ENCODE data around the gene CCS.

Gene CCS

DNA sequence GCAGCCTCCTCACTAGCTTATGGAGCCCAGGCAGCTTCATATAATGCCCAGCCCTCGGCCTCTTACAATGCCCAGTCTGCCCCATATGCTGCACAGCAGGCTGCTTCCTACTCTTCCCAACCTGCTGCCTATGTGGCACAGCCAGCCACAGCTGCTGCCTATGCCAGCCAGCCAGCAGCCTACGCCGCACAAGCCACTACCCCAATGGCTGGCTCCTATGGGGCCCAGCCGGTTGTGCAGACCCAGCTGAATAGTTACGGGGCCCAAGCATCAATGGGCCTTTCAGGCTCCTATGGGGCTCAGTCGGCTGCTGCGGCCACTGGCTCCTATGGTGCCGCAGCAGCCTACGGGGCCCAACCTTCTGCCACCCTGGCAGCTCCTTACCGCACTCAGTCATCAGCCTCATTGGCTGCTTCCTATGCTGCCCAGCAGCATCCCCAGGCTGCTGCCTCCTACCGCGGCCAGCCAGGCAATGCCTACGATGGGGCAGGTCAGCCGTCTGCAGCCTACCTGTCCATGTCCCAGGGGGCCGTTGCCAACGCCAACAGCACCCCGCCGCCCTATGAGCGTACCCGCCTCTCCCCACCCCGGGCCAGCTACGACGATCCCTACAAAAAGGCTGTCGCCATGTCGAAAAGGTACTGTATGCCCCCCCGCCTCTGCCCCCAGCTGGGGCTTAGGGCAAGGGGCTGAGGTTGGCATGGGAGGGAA is 32.2 kb downstream of the CCS start:
- POLR2A ChIA-PET: interaction anchor here (1.3 to 7.0 kb wide), 3 partner anchors 9 to 20 kb away, joined by 3 to 42 read pairs (median 15); partner anchors contain the start of genes RBM14 and RBM4
- Histone ChIP-seq H3K4me3 (ENCODE audit: low read depth, low read length) (no peak overlapping the region), H3K27ac (ENCODE audit: extremely low read depth, low read depth, low read length) (no peak overlapping the region), H3K36me3 (ENCODE audit: control insufficient read depth in 2 of 2, insufficient read depth in 1 of 2, low read length in 2 of 2) (peaks cover 13 to 98% of the 10 kb centered on the region in 2 experiments; a peak in 2 of 3 replicates), H3K9me3 (ENCODE audit: control insufficient read depth, insufficient read depth, low read depth, low read length) (no peaks in the 10 kb centered on the region), H3K4me1 (ENCODE audit: control insufficient read depth, insufficient read depth, low read length) (0 out of 2 replicates have a peak, but pooled peaks cover 3% of the 10 kb centered on the region)
- CTCF ChIA-PET: interaction anchor here (1.7 kb wide), 1 partner anchor 32 kb away, joined by 4 read pairs; the partner anchor contains the start of genes CCDC87 and CCS
- TF ChIP-seq WT1 (tag by site-specific recombination; IDR thresholded peaks at IDR 0.05) (no peak), ZNF239 (tag by site-specific recombination; IDR thresholded peaks at IDR 0.05) (no peak), ZFP69B (tag by site-specific recombination; IDR thresholded peaks at IDR 0.05) (no peak), ZNF558 (tag by site-specific recombination; IDR thresholded peaks at IDR 0.05) (no peak), ZNF221 (tag by site-specific recombination; IDR thresholded peaks at IDR 0.05; ENCODE audit: borderline replicate concordance) (no peak), ZNF76 (tag by site-specific recombination; IDR thresholded peaks at IDR 0.05; ENCODE audit: borderline replicate concordance, low read depth) (no peak), ZSCAN16 (tag by site-specific recombination; IDR thresholded peaks at IDR 0.05) (no peak), ZNF302 (tag by site-specific recombination; IDR thresholded peaks at IDR 0.05; ENCODE audit: low read depth) (no peak)
- TF ChIP-seq, protein P1, sequence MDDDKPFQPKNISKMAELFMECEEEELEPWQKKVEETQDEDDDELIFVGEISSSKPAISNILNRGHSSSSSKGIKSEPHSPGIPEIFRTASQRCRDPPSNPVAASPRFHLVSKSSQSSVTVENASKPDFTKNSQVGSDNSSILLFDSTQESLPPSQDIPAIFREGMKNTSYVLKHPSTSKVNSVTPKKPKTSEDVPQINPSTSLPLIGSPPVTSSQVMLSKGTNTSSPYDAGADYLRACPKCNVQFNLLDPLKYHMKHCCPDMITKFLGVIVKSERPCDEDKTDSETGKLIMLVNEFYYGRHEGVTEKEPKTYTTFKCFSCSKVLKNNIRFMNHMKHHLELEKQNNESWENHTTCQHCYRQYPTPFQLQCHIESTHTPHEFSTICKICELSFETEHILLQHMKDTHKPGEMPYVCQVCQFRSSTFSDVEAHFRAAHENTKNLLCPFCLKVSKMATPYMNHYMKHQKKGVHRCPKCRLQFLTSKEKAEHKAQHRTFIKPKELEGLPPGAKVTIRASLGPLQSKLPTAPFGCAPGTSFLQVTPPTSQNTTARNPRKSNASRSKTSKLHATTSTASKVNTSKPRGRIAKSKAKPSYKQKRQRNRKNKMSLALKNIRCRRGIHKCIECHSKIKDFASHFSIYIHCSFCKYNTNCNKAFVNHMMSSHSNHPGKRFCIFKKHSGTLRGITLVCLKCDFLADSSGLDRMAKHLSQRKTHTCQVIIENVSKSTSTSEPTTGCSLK (tag by site-specific recombination; IDR thresholded peaks at IDR 0.05): no peak
- TF ChIP-seq, protein P2, sequence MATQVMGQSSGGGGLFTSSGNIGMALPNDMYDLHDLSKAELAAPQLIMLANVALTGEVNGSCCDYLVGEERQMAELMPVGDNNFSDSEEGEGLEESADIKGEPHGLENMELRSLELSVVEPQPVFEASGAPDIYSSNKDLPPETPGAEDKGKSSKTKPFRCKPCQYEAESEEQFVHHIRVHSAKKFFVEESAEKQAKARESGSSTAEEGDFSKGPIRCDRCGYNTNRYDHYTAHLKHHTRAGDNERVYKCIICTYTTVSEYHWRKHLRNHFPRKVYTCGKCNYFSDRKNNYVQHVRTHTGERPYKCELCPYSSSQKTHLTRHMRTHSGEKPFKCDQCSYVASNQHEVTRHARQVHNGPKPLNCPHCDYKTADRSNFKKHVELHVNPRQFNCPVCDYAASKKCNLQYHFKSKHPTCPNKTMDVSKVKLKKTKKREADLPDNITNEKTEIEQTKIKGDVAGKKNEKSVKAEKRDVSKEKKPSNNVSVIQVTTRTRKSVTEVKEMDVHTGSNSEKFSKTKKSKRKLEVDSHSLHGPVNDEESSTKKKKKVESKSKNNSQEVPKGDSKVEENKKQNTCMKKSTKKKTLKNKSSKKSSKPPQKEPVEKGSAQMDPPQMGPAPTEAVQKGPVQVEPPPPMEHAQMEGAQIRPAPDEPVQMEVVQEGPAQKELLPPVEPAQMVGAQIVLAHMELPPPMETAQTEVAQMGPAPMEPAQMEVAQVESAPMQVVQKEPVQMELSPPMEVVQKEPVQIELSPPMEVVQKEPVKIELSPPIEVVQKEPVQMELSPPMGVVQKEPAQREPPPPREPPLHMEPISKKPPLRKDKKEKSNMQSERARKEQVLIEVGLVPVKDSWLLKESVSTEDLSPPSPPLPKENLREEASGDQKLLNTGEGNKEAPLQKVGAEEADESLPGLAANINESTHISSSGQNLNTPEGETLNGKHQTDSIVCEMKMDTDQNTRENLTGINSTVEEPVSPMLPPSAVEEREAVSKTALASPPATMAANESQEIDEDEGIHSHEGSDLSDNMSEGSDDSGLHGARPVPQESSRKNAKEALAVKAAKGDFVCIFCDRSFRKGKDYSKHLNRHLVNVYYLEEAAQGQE (tag by site-specific recombination; IDR thresholded peaks at IDR 0.05): no peak
- TF ChIP-seq, protein P3, sequence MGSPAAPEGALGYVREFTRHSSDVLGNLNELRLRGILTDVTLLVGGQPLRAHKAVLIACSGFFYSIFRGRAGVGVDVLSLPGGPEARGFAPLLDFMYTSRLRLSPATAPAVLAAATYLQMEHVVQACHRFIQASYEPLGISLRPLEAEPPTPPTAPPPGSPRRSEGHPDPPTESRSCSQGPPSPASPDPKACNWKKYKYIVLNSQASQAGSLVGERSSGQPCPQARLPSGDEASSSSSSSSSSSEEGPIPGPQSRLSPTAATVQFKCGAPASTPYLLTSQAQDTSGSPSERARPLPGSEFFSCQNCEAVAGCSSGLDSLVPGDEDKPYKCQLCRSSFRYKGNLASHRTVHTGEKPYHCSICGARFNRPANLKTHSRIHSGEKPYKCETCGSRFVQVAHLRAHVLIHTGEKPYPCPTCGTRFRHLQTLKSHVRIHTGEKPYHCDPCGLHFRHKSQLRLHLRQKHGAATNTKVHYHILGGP (tag by site-specific recombination; IDR thresholded peaks at IDR 0.05): no peak
- TF ChIP-seq, protein P4, sequence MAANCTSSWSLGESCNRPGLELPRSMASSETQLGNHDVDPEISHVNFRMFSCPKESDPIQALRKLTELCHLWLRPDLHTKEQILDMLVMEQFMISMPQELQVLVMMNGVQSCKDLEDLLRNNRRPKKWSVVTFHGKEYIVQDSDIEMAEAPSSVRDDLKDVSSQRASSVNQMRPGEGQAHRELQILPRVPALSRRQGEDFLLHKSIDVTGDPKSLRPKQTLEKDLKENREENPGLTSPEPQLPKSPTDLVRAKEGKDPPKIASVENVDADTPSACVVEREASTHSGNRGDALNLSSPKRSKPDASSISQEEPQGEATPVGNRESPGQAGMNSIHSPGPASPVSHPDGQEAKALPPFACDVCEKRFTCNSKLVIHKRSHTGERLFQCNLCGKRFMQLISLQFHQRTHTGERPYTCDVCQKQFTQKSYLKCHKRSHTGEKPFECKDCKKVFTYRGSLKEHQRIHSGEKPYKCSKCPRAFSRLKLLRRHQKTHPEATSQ (tag by site-specific recombination; IDR thresholded peaks at IDR 0.05): no peak
- TF ChIP-seq, protein P5, sequence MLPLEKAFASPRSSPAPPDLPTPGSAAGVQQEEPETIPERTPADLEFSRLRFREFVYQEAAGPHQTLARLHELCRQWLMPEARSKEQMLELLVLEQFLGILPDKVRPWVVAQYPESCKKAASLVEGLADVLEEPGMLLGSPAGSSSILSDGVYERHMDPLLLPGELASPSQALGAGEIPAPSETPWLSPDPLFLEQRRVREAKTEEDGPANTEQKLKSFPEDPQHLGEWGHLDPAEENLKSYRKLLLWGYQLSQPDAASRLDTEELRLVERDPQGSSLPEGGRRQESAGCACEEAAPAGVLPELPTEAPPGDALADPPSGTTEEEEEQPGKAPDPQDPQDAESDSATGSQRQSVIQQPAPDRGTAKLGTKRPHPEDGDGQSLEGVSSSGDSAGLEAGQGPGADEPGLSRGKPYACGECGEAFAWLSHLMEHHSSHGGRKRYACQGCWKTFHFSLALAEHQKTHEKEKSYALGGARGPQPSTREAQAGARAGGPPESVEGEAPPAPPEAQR (tag by site-specific recombination; IDR thresholded peaks at IDR 0.05): no peak
